AG04450 (cell line): ENCODE results near the gene COBLL1. TPM values are rescaled to one million over a fixed set of nuclear protein-coding genes. Genes with fewer than 3 reads are reported as not detected.

Experiments
- CTCF ChIA-PET: fragments of 300-600, 350-600 bp; formaldehyde crosslinking; extraction: SDS; loops from one replicate; lab custom pipeline; 2022; ENCODE audit warnings: antibody characterized with exemption, inconsistent platforms; lab: Charles Lee
- POLR2A ChIA-PET: fragments of 350-600 bp; formaldehyde crosslinking; extraction: SDS; loops from one replicate; lab custom pipeline; 2021; ENCODE audit warnings: antibody characterized with exemption, inconsistent platforms; lab: Yijun Ruan, JAX
- DNase-seq: peaks from one replicate; pipeline ENCODE4 v3.0.0-alpha.2; 2011; ENCODE audit warnings: low read depth, low spot score
- H3K27ac ChIP-seq: one replicate; pipeline ENCODE4 v1.5.1; 2012; ENCODE audit warnings: low read depth, low read length, control low read depth
- H3K27me3 ChIP-seq: one replicate; pipeline ENCODE4 v1.6.0; 2012; ENCODE audit warnings: low read length; ENCODE audit not compliant: control insufficient read depth, insufficient read depth
- H3K4me3 ChIP-seq: 2 replicates; pipeline ENCODE4 v1.5.1; 2011; ENCODE audit warnings: mild to moderate bottlenecking, low read depth, low read length, control low read depth
- H3K9me3 ChIP-seq: 2 replicates; pipeline ENCODE4 v1.5.1; 2012; ENCODE audit warnings: low read length; ENCODE audit not compliant: control insufficient read depth, insufficient read depth
- polyA plus RNA-seq: library from polyadenylated mRNA; depleted of rRNA; stranded (reverse); fragments of >200 nt; gene quantifications from 2 replicates; pipeline ENCODE4 v1.2.3, GENCODE V29; 2011
- TF ChIP-seq, protein P1 (sequence below): IDR thresholded peaks from 2 replicates; pipeline ENCODE4 v1.5.1; 2011; ENCODE audit warnings: low read depth, low read length, control low read depth, inconsistent platforms

Gene COBLL1
- polyA plus RNA-seq, 1 experiment = 0.79 TPM

DNA sequence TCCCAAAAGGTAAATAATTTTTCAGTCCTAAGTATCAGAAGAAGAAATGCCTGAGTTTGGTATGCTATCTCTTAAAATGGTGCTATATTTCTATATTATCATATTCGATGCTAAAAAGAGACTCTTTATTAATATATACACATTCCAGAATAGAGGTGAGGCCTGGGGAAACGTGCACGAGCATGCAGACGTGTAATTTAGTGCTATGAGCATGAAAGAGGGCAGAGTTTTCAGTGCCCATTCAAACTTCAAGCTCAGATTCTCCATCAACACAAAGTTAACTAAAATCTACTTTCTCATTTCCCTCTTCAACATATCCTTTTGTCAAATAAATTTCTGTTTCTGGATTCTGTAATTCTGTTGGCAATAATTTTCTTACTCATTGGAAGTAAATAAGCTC lies 5.7 kb upstream of the COBLL1 start:
- ChIA-PET CTCF (interaction anchor here (0.8 to 0.9 kb wide), 2 partner anchors 14 to 287 kb away, joined by 3 read pairs; no protein-coding TSS in a partner anchor), POLR2A (no interaction called here)
- DNase-seq = no peak
- no peaks in the 10 kb centered on the region for H3K9me3 ChIP-seq
- peaks cover 4% of the 10 kb centered on the region for H3K27me3 ChIP-seq
- no peak overlapping the region for H3K4me3 ChIP-seq
- no peak overlapping the region for H3K27ac ChIP-seq
- TF ChIP-seq, protein P1, sequence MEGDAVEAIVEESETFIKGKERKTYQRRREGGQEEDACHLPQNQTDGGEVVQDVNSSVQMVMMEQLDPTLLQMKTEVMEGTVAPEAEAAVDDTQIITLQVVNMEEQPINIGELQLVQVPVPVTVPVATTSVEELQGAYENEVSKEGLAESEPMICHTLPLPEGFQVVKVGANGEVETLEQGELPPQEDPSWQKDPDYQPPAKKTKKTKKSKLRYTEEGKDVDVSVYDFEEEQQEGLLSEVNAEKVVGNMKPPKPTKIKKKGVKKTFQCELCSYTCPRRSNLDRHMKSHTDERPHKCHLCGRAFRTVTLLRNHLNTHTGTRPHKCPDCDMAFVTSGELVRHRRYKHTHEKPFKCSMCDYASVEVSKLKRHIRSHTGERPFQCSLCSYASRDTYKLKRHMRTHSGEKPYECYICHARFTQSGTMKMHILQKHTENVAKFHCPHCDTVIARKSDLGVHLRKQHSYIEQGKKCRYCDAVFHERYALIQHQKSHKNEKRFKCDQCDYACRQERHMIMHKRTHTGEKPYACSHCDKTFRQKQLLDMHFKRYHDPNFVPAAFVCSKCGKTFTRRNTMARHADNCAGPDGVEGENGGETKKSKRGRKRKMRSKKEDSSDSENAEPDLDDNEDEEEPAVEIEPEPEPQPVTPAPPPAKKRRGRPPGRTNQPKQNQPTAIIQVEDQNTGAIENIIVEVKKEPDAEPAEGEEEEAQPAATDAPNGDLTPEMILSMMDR = no peak

- ChIA-PET POLR2A (no interaction called here), CTCF (no interaction called here)
- Histone ChIP-seq H3K27ac (no peak overlapping the region), H3K4me3 (no peak overlapping the region), H3K27me3 (peaks cover 4% of the 10 kb centered on the region), H3K9me3 (no peaks in the 10 kb centered on the region)
- DNase-seq = no peak
- TF ChIP-seq, protein P1 = no peak
These were observed 4.7 kb upstream of the COBLL1 start for GRCh38 chr2:164846276-164846675.

- no peak for DNase-seq
- peaks cover 11% of the 10 kb centered on the region for H3K27me3 ChIP-seq
- CTCF ChIA-PET = interaction anchor here (0.6 to 1.7 kb wide), 6 partner anchors 24 to 451 kb away, joined by 3 to 5 read pairs (median 3); partner anchors contain the start of gene SLC38A11
- H3K4me3 ChIP-seq = no peak overlapping the region
- TF ChIP-seq, protein P1 = no peak
- no peaks in the 10 kb centered on the region for H3K9me3 ChIP-seq
- POLR2A ChIA-PET = no interaction called here
- H3K27ac ChIP-seq = no peak overlapping the region
These were observed 1.8 kb upstream of the COBLL1 start for GRCh38 chr2:164843346-164843911.

- ChIA-PET POLR2A (no interaction called here), CTCF (interaction anchor here (0.6 to 2.2 kb wide), 38 partner anchors 9 to 514 kb away, joined by 3 to 29 read pairs (median 5); partner anchors contain the start of genes SCN3A and SLC38A11)
- Histone ChIP-seq H3K27ac (no peak overlapping the region), H3K27me3 (peaks cover 7% of the 10 kb centered on the region), H3K9me3 (no peaks in the 10 kb centered on the region), H3K4me3 (no peak overlapping the region)
- TF ChIP-seq, protein P1 = no peak
- no peak for DNase-seq
These were observed 972 bp upstream of the COBLL1 start for GRCh38 chr2:164842624-164842966.

GRCh38 chr2:164840930-164841718 lies 499 bp downstream of the COBLL1 start:
- ChIA-PET CTCF (interaction anchor here (0.6 to 2.2 kb wide), 34 partner anchors 8 to 1629 kb away, joined by 3 to 29 read pairs (median 6); partner anchors contain the start of gene SCN3A), POLR2A (interaction anchor here (0.5 kb wide), 1 partner anchor 127 kb away, joined by 3 read pairs; no protein-coding TSS in a partner anchor)
- Histone ChIP-seq H3K4me3 (peak overlapping the region; percentile 70), H3K27me3 (peaks cover 7% of the 10 kb centered on the region), H3K9me3 (no peaks in the 10 kb centered on the region), H3K27ac (peak overlapping the region; percentile 23)
- TF ChIP-seq, protein P1 = no peak
- no peak for DNase-seq
